IMR-90 (cell line): ENCODE measurements around the gene XCR1. TPM values are rescaled to one million over a fixed set of nuclear protein-coding genes. Genes with fewer than 3 reads are reported as not detected.
A peak's percentile ranks its signal among the peaks of the same experiment; 100 is the strongest.

Experiments
- ATAC-seq: fragments of 200-7000 bp; cut with Tn5 transposase; 2 replicates; pipeline ENCODE4 v1.9.1; 2020; ENCODE audit warnings: low read depth, mild to moderate bottlenecking, moderate library complexity
- BruUV-seq: library from RNA; stranded (reverse); fragments of 400-500 nt; replicated peaks from 2 replicates; lab custom pipeline; 2021; lab: Mats Ljungman, UMichigan
- CTCF ChIA-PET: fragments of 300-600 bp; formaldehyde crosslinking; extraction: SDS; loops from one replicate; lab custom pipeline; 2021; ENCODE audit warnings: antibody characterized with exemption; lab: Yijun Ruan, JAX
- POLR2A ChIA-PET: fragments of 300-600 bp; sonication (Branson Sonifier 250); formaldehyde crosslinking; loops from one replicate; lab custom pipeline; 2022; ENCODE audit warnings: antibody characterized with exemption; ENCODE audit not compliant: unreplicated experiment; lab: Charles Lee
- DNase-seq: peaks from one replicate; pipeline ENCODE4 v3.0.0; 2013
- H2AFZ ChIP-seq: replicated peaks from 2 replicates; pipeline ENCODE3; 2013; ENCODE audit warnings: low read length, mild to moderate bottlenecking; ENCODE audit not compliant: poor library complexity
- H2AK5ac ChIP-seq: 2 replicates; pipeline ENCODE4 v1.6.1; 2013; ENCODE audit warnings: low read depth, low read length, inconsistent platforms
- H2AK9ac ChIP-seq: replicated peaks from 2 replicates; pipeline ENCODE3; 2013; ENCODE audit warnings: mild to moderate bottlenecking, low read depth, low read length, moderate library complexity; ENCODE audit not compliant: poor library complexity
- H2BK120ac ChIP-seq: 2 replicates; pipeline ENCODE4 v1.6.1; 2013; ENCODE audit warnings: low read depth, low read length, inconsistent platforms
- H2BK15ac ChIP-seq: 3 replicates; pipeline ENCODE4 v1.6.1; 2013; ENCODE audit warnings: low read depth, low read length, inconsistent platforms
- H2BK20ac ChIP-seq: 2 replicates; pipeline ENCODE4 v1.6.1; 2013; ENCODE audit warnings: low read depth, mild to moderate bottlenecking, inconsistent platforms, low read length, moderate library complexity
- H2BK5ac ChIP-seq: 2 replicates; pipeline ENCODE4 v1.6.1; 2013; ENCODE audit warnings: mild to moderate bottlenecking, low read depth, low read length, inconsistent platforms; ENCODE audit not compliant: poor library complexity, severe bottlenecking
- H3K14ac ChIP-seq: replicated peaks from 2 replicates; pipeline ENCODE4 v1.6.1; 2013; ENCODE audit warnings: low read depth, low read length, inconsistent platforms
- H3K18ac ChIP-seq: 2 replicates; pipeline ENCODE4 v1.6.1; 2013; ENCODE audit warnings: low read depth, low read length, control low read depth
- H3K23ac ChIP-seq: 2 replicates; pipeline ENCODE4 v1.6.1; 2013; ENCODE audit warnings: low read depth, low read length, inconsistent platforms
- H3K27ac ChIP-seq: 2 replicates; pipeline ENCODE4 v1.5.1; 2013; ENCODE audit warnings: mild to moderate bottlenecking, control low read depth, low read length; ENCODE audit not compliant: insufficient read depth
- H3K27me3 ChIP-seq: 2 replicates; pipeline ENCODE4 v1.6.1; 2013; ENCODE audit warnings: low read length; ENCODE audit not compliant: control insufficient read depth, insufficient read depth
- H3K36me3 ChIP-seq: 2 replicates; pipeline ENCODE4 v1.6.1; 2013; ENCODE audit warnings: low read length, mixed read lengths; ENCODE audit not compliant: control insufficient read depth, insufficient read depth
- H3K4ac ChIP-seq: 2 replicates; pipeline ENCODE4 v1.6.1; 2013; ENCODE audit warnings: low read depth, low read length, inconsistent platforms
- H3K4me1 ChIP-seq: 2 replicates; pipeline ENCODE4 v1.6.1; 2013; ENCODE audit warnings: low read length, mixed read lengths; ENCODE audit not compliant: control insufficient read depth, insufficient read depth
- H3K4me2 ChIP-seq: 2 replicates; pipeline ENCODE4 v1.6.1; 2013; ENCODE audit warnings: low read depth, mild to moderate bottlenecking, control low read depth, low read length, moderate library complexity
- H3K4me3 ChIP-seq: 2 replicates; pipeline ENCODE4 v1.5.1; 2013; ENCODE audit warnings: low read depth, mild to moderate bottlenecking, control low read depth, low read length, moderate library complexity; ENCODE audit not compliant: insufficient read depth
- H3K56ac ChIP-seq: 2 replicates; pipeline ENCODE4 v1.6.1; 2013; ENCODE audit warnings: low read length, inconsistent platforms; ENCODE audit not compliant: insufficient read depth; ENCODE audit errors: extremely low read depth
- H3K79me1 ChIP-seq, 2 experiments: 2 replicates each; pipeline ENCODE4 v1.6.1; 2013; ENCODE audit warnings: low read length in 2 of 2, inconsistent platforms in 1 of 2, low read depth in 1 of 2
- H3K9ac ChIP-seq: 2 replicates; pipeline ENCODE4 v1.6.1; 2013; ENCODE audit warnings: low read depth, low read length, control low read depth
- H3K9me1 ChIP-seq: 2 replicates; pipeline ENCODE4 v1.6.1; 2013; ENCODE audit warnings: low read length, inconsistent platforms; ENCODE audit not compliant: insufficient read depth
- H3K9me3 ChIP-seq: 2 replicates; pipeline ENCODE4 v1.6.1; 2013; ENCODE audit warnings: low read length; ENCODE audit not compliant: control insufficient read depth, insufficient read depth
- H4K20me1 ChIP-seq: 2 replicates; pipeline ENCODE4 v1.6.1; 2013; ENCODE audit warnings: low read length, inconsistent platforms; ENCODE audit not compliant: insufficient read depth
- H4K5ac ChIP-seq: 2 replicates; pipeline ENCODE4 v1.6.1; 2013; ENCODE audit warnings: mild to moderate bottlenecking, low read depth, low read length, control low read depth
- H4K8ac ChIP-seq, 2 experiments: 2 replicates each; pipeline ENCODE4 v1.6.1; 2013; ENCODE audit warnings: low read depth in 2 of 2, low read length in 2 of 2, control low read depth in 1 of 2, inconsistent platforms in 1 of 2
- H4K91ac ChIP-seq: 2 replicates; pipeline ENCODE4 v1.6.1; 2013; ENCODE audit warnings: low read depth, low read length, inconsistent platforms; ENCODE audit not compliant: insufficient read depth
- MAFK ChIP-seq: IDR thresholded peaks from 2 replicates; pipeline ENCODE4 v1.6.1; 2012; ENCODE audit warnings: low read depth, low read length, improper control_type of control experiment
- POLR2A ChIP-seq: IDR thresholded peaks from 2 replicates; pipeline ENCODE4 v1.6.1; 2012; ENCODE audit warnings: mild to moderate bottlenecking, low read depth, low read length
- WGBS, 2 experiments: methylation state at CpG; one replicate each; pipeline versions ENCODE4 v1.1.5 to v1.1.7; 2013; ENCODE audit warnings: missing lambda C conversion rate in 2 of 2; ENCODE audit not compliant: insufficient read length in 1 of 2; ENCODE audit errors: extremely low coverage in 2 of 2; 5-methylcytosine and 5-hydroxymethylcytosine counted together
- dilution Hi-C: fragments of 300-500 bp; cut with HindIII; formaldehyde crosslinking; loops from one replicate; pipeline ENCODE4 v1.14.3; 2018; ENCODE audit warnings: low sequenced_read_pairs; ENCODE audit not compliant: unreplicated experiment
- in situ Hi-C: fragments of 300-500 bp; cut with MboI; formaldehyde crosslinking; loops from 3 replicates; pipeline ENCODE4 v1.14.3; 2019; ENCODE audit warnings: low sequenced_read_pairs, inconsistent platforms, mixed read lengths
- intact Hi-C: fragments of 100-400 bp; cut with micrococcal nuclease; formaldehyde crosslinking; loops from 2 replicates; pipeline ENCODE4 v1.10.0; 2022
- polyA plus RNA-seq, 3 experiments: library from polyadenylated mRNA; depleted of rRNA; stranded (reverse); fragments of >200 nt; gene quantifications; 2 replicates each; pipeline ENCODE4 v1.2.3, GENCODE V29; 2012; ENCODE audit warnings: low replicate concordance in 1 of 3
- total RNA-seq: library from RNA; depleted of rRNA; stranded (reverse); fragments of >200 nt; gene quantifications from 2 replicates; pipeline ENCODE4 v1.2.3, GENCODE V29; 2012

XCR1 gene
- total and polyA plus RNA-seq, 2 of the 4 experiments (the other 2 are of a cell fraction): not detected

- Histone ChIP-seq H3K18ac (no peak overlapping the region), H3K4me1 (no peaks in the 10 kb centered on the region), H3K4ac (no peak overlapping the region), H2AFZ (no peak overlapping the region), H4K20me1 (no peaks in the 10 kb centered on the region), H3K36me3 (no peaks in the 10 kb centered on the region), H2BK5ac (no peak overlapping the region), H3K27me3 (peaks cover 40% of the 10 kb centered on the region), H3K56ac (no peak overlapping the region), H3K27ac (no peak overlapping the region), H4K5ac (no peak overlapping the region), H3K4me3 (no peak overlapping the region), H3K14ac (no peak overlapping the region), H4K91ac (no peak overlapping the region), H2AK9ac (no peak overlapping the region), H3K79me1 (no peaks in the 10 kb centered on the region), H3K4me2 (no peak overlapping the region), H3K9me1 (no peaks in the 10 kb centered on the region; the same call in 1 of the 2 replicates), H2AK5ac (no peak overlapping the region), H2BK15ac (no peak overlapping the region), H4K8ac (no peak overlapping the region), H2BK20ac (no peak overlapping the region), H3K9me3 (no peaks in the 10 kb centered on the region), H3K23ac (no peak overlapping the region), H2BK120ac (no peak overlapping the region), H3K9ac (no peak overlapping the region)
- no TSS peak for BruUV-seq
- 83% methylated on average over 1 of the region's 3 CpGs; no CpG with 5 or more reads in 1 of the 2 experiments for WGBS, 2 experiments
- intact Hi-C loops (no loop called here), dilution Hi-C loops (no loop called here), in situ Hi-C loops (no loop called here)
- TF ChIP-seq MAFK (peak; percentile 84), POLR2A (no peak)
- CTCF ChIA-PET: interaction anchor here (1.0 kb wide), 1 partner anchor 96 kb away, joined by 3 read pairs; no protein-coding TSS in a partner anchor
- ATAC-seq (no peak), DNase-seq (no peak)
- POLR2A ChIA-PET: no interaction called here
These were observed 34.6 kb upstream of the XCR1 start for GRCh38 chr3:46061887-46062286.
